GM21576 (cell line): ENCODE results near the gene RIPPLY1.

Source experiments
- ATAC-seq: cut with Tn5 transposase; IDR thresholded peaks from one replicate; pipeline ENCODE4 v1.9.1; 2021; ENCODE audit warnings: mild to moderate bottlenecking, moderate library complexity; ENCODE audit not compliant: unreplicated experiment

RIPPLY1 gene, protein sequence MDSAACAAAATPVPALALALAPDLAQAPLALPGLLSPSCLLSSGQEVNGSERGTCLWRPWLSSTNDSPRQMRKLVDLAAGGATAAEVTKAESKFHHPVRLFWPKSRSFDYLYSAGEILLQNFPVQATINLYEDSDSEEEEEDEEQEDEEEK

DNA sequence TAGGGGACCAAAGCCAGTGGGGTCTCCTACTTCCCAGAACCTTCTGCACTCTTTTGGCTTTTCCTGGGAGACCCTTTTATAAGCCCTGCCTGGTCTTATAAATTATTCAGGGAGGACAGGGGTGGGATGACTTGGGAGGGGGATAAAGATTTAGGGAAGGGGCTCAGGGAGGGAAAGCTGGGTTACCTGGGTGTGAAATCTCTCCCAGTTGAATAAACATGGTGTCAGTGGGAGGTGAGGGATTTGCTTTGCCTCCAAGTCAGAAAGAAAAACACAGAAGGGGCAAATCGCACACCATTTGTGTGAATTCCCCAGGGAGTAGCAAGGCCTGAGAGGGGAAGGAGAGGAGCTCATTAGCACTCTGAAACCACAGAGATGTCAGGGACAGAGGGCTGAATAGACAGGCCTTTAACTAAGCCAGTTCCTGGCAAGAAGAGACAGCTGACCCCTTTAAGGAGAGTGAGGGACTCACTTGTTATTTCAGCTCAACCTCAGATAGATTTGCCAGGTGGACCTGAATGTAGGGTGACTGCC lies at the start of gene RIPPLY1:
TSS of gene RIPPLY1 (minus strand) at position 51 of the 534 bp plus-strand sequence. CDS start 54 bp downstream, outside the sequence.
- ATAC-seq, result no peak

DNA sequence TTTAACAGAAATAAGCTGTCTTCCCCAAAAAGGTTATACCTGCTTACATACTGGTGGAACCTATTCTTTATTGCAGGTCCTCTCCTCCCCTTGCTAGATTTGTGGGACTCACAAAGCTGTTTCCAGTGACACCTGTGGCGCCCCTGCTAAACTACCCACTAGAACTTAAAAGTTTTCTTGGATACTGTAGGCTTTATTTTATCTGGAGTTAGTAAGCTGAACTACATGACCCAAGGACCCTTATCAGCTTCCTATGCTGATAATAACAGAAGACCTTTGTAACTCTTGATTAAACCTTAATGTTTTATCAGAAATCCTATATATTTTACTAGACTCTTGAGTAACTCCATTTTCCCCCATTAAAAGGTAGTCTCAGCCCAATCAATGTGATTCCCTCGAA lies 49.4 kb upstream of the RIPPLY1 start:
- no peak for ATAC-seq

DNA sequence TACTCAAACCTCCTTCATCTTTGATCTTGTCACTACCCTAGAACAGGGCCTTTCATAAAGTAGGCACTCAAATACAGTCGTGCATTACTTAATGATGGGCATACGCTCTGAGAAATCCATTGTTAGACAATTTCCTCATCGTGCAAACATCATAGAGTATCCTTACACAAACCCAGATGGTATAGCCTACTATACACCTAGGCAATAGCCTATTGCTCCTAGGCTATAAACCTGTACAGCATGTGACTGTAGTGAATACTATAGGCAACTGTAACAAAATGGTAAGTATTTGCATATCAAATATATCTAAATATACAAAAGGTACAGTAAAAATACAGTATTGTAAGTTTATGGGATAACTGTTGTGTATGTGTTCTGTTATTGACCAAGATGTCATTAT lies 48.9 kb upstream of the RIPPLY1 start:
- no peak for ATAC-seq

DNA sequence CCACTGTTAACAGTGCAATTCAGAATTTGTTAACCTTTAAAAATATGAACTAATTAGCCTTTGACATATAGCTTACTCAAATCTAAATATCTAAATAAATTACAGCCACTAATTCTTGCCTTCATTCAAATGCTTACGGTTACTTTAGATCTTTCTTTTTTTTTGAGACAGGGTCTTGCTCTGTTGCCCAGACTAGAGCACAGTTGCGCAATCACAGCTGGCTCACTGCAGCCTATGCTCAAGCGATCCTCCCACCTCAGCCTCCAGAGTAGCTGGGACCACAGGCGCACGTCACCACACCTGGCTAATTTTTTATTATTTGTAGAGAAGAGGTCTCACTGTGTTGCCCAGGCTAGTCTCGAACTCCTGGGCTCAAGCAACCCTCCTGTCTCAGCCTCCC lies 48.1 kb upstream of the RIPPLY1 start:
- ATAC-seq, result no peak

DNA sequence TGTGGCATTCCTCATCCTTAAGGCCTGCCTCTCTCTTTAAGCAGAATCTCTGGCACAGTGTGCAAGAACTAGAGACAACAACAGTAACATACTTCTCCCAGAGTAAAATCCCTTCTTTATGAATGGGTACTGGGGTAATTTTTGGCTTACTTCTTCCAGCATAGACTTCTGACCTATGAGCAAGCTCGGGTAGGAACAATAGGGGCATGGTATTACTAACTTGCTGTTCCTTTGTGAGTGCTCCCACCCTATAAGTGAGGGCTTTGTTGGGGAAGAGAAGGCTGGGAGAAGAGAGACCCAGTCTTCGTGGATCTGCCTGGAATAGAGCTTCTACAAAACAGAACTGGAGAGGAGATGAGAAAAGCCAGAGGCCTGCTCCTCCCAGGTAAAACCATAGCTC lies 47.2 kb upstream of the RIPPLY1 start:
- ATAC-seq, result no peak

DNA sequence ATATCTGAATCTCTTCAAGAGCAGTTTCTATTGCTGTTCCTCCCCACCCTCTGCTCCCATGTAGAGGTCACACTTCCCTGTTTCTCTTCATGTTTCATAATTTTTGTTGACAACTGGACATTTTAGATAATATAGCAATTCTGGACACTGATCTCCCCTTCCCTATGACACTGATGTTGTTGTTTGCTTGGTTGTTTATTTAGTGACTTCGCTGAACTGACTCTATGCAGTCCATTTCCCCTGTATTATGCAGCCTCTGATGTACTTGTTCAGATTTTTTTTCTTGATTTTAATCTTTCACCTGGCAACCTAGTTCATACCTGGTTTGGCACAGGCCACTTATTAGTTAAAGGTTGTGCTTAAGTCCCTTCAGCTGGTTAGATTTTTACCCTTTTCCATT lies 46.2 kb upstream of the RIPPLY1 start:
- no peak for ATAC-seq

DNA sequence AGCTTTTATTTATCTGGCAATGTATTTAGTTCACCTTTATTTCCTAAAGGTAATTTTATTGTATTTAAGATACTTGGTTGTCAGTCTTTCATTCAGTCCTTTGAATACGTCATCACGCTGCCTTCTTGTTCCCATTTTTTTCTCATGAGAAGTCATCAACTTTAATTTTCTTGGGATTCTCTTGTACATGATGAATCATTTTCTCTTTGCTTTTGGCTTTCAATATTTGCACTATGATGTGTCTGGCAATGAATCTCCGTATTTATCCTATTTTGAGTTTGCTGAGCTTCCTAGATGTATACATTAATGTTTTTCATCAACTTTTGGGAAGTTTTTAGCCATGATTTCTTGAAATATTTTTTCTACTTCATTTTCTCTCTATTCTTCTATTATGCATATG lies 45.5 kb upstream of the RIPPLY1 start:
- ATAC-seq, result no peak

DNA sequence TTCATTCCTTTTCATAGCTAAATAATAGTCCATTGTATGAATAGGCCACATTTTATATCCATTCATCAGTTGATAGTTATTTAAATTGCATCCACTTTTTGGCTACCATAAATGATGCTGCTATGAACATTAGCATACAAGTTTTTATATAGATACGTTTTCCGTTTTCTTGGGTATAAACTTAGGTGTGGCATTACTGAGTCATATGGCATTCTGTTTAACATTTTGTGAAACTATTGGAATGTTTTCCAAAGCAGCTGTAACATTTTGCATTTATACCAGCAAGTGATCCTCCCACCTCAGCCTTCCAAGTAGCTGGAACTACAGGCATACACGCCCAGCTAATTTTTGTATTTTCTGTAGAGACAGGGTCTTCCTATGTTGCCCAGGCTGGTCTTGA lies 43.3 kb upstream of the RIPPLY1 start:
- no peak for ATAC-seq

DNA sequence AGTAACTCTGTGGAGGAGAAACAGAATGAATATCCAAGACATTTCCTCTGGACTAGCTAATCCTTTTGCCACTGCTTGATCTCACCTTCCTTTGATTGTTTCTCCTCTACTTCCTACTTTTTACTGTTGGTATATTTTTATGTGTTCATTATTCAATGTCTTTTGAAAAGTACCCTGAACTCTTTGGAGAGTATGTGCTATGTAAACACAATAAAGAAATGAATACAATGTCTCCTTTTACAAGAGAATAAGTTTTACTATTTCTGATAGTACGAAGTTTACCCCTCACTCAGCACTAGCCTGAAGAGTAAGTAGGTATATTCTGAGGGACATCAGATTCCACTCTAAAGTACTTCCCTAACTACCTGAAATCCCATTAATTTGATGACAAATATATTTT lies 36.9 kb upstream of the RIPPLY1 start:
- ATAC-seq, result no peak

DNA sequence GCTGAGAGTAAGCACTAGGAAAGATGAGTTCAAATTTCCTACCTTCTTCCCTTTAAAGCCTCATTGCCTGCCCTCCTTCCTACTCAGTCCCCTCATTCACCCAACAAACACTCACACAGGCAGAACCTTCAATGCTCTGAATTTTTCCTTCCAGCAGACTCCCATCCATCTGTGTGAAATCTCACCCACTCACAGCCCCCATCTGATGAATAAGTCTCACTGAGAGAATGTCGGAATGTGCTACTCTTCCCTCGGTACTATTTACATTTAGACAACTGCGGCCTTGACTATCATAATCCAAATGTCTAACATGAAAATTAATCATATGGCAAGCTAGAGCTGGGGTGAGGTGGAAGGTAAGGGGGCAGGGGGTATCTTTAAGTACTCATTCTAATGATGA lies 36.4 kb upstream of the RIPPLY1 start:
- ATAC-seq, result no peak

DNA sequence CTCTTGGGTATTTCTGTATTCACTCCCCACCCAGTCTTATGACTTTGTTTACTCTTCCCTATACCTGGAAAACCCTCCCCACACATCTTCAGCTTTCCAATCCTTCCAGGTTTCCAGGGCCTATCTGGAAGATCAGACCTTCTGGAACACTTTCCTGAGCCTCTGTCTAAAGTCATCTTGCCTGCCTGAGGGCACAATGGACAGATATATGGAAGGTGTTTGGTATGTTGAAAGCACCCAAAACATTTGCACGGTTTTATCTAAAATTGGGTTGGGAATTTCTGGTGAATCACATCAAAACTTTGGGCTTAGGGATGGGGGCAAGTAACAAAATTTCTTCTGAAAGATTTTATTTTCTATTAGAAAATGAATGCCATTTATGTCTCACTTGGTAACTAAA lies 33.1 kb upstream of the RIPPLY1 start:
- ATAC-seq, result no peak

DNA sequence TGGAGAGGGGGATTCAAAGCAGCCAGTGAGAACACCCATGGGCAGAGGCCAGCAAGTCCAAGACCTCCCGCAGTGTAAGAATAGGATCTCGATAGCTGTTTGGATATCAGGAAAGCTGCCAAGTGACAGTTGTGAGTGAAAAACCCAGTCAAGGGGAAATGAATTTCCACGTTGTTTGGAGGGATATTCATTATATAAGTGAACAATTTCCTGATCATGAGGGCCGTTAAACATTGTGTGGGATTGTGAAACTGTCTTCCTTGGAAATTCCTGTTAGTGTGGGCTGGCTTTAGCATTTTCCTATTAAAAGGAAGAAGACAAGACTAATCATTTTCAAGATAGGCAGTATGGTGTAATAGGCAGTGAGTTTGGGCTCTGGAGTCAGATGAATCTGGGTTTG lies 32.0 kb upstream of the RIPPLY1 start:
- ATAC-seq, result no peak

DNA sequence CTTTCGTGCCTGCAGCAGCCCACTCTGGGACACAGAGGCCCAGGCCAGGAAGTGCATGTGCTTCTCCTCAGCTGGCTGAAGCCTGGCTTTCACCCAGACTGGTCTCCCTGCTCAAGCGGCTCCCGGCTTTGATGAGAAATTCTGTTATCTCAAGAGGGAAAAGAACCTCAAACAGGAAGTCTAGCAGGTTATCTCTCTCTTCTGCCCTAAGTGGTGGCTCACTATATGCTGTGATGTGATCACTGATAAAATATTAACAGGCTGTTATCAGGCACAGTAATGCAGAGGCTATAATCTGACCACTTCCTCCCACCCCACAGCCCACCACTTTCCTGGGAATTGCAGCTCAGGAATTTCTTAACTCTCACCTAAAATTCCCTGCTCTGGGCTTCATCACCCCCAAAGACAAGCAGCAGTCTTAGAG lies 30.4 kb upstream of the RIPPLY1 start:
- no peak for ATAC-seq

DNA sequence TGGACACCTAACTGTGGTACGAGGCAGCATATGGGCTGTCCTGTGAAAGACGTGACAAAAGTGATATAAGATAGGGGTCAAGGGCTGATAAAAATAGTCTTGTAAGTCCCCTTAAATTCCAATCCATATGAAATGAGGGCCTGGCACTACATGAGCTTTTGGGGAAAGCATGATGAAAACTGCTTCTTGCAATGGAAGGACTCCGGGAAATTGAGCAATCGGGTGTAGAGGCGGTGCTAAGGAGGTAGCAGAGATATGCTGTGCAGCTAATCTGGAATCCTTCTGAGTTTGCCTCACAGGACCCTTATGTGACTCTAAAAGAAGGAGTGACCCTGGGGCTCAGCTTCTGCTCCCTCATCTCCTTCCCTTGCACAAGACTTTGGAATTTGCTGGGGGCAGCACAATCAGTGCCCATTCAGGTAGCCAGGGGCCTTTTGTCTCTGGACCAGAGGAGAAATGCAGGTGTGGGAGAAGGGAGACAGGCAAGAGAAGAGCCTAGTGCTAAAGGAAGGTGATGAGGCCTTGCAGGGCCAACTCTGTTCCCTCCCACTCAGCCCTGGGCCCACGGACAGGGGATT lies 29.9 kb upstream of the RIPPLY1 start:
- no peak for ATAC-seq

DNA sequence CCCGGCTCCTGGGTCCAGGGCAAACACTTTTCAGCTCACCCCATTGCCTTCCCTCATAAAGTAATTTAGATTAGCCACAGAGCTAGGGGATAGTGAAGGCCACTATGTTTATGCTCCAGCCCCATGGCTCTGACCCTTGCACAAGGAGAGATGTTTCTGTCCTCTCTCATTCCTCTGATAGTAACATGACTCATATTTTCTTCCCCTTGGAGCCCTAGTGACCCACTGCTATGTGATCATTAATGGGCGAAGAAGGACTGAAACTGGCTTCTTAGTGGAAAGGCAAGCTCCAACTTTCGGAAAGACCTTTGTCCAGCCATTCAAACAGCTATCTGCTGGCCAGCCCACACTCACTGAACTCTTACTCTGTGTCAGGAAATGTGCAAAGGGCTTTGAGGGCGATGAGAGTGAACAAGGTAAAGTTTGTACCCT lies 29.4 kb upstream of the RIPPLY1 start:
- no peak for ATAC-seq

DNA sequence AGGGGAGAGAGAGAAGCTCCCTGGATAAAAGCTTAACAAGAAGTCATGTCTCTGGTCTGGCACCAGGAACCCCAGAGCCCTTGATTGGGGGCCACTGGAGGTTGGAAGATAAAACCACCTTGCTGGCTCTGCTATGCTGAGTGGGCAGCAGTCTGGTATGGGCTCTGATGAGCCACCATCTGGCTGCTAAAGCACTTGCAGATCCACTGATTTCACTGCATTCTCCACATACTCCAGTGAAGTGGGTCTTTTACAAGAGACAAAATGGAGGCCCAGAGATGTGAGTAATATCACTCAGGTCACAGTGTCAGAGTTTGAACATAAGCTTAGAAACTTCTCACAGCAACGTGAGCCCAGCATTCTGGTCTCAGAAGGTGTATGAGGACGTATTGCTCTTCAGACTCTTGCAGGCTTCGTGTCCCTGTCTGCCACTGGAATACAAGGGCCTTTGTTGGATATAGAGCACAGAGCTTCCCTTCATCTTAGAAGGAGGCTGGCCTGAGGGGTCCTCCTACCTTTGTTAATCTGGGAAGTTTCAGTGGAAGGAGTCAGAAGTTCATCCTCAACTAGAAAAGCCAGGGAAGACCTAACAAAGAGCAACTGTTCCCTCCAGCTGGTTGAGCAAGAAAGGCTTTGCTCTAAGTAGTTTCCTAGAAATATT lies 28.8 kb upstream of the RIPPLY1 start:
- ATAC-seq, result no peak

DNA sequence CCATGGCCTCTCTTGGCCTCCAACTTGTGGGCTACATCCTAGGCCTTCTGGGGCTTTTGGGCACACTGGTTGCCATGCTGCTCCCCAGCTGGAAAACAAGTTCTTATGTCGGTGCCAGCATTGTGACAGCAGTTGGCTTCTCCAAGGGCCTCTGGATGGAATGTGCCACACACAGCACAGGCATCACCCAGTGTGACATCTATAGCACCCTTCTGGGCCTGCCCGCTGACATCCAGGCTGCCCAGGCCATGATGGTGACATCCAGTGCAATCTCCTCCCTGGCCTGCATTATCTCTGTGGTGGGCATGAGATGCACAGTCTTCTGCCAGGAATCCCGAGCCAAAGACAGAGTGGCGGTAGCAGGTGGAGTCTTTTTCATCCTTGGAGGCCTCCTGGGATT lies 25.1 kb upstream of the RIPPLY1 start:
- ATAC-seq, result no peak

DNA sequence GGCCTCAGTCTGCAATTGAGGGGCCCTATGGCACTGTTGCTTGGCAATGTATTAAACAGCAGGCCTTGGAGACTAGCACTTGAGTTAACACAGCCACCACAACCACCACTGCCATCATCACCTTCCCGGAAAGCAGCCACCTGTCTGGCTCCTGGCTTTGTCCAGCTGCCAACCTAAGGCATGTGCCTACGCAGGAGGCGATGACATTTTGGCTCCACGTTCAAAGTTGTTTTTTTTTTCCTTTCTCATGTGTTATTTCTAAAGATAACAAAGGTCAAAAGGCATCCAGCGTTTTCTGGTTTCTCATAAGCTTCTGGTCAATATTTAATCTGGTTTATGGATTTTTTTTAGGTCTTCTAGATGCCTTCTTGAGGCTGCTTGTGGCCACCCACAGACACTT lies 24.6 kb upstream of the RIPPLY1 start:
- ATAC-seq, result no peak

DNA sequence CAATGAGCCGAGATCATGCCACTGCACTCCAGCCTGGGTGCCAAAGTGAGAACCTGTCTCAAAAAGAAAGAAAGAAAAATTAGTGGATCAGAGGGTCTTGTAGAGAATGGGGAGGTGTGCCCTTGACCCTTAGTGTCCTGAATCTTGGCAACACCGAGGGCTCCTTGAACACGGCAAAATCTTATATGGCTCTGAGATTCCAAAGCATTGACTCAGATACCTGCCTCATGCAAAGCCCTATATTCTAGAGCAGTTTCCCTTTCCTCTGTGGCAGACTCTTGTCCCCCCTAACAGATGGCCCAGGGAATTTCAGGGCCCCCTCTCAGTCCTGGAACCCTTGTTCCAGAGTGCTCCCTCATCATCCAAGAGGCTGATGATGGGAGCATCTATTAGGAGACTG lies 23.9 kb upstream of the RIPPLY1 start:
- ATAC-seq, result no peak

DNA sequence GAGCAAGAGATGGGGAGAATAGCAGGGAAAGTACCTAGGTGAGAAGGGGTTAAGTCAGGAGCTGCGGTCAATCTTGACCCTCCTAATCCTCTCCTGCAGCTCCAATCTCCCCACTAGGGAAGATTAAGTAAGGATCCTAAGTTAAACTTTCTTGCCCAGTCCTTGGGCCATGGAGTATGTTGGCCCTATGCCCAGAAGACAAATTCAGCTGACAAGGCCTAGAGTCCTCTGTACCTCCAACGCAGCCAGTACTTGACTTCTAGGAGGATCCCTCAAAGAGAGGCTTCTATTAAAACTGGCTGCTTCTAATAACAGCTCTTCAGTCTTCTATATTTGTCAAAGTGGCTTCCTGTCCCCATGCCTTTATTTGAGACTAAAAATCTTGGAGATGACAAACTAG lies 18.5 kb upstream of the RIPPLY1 start:
- ATAC-seq, result no peak

DNA sequence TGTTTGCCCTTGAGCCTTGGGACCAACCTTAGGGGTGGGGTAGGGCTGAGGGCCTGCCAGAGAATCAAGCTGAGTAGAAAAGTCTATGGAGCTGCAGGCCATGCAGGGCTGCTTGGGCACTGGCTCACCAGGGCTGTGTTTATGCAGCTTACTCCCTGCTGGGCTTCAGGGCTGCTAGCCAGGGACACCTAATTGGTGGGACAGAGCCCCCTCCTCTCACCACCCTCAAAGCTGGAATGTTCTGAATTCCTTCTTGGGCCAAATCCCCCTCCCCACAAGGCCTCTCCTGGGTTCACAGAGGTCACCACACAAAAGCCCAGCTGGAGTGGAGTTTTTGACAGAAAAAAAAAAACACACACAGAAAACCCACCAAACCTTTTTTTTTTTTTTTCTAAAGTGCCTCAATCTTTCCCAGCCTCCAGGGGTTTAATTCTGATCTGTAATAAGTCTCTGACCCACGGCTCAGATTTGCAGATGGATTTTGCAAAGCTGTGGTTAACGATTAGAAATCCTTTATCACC lies 16.9 kb upstream of the RIPPLY1 start, which contains the start of gene CLDN2:
TSS of gene CLDN2 (plus strand) at position 471 of the 521 bp plus-strand sequence. CDS start 7,827 bp downstream, outside the sequence.
- ATAC-seq, result no peak
